K562 (cell line): Measurements from ENCODE around the gene ZNF462. TPM values are rescaled to one million over a fixed set of nuclear protein-coding genes. Genes with fewer than 3 reads are reported as not detected.

Source experiments
- ATAC-seq: fragments of 200-7000 bp; cut with Tn5 transposase; 3 replicates; pipeline ENCODE4 v1.9.1; 2020; ENCODE audit warnings: moderate library complexity
- BruUV-seq: library from RNA; stranded (reverse); fragments of 400-500 nt; replicated peaks from 2 replicates; lab custom pipeline; 2021; lab: Mats Ljungman, UMichigan
- CTCF ChIA-PET: fragments of 300-600 bp; formaldehyde crosslinking; extraction: SDS; loops from one replicate; lab custom pipeline; 2021; ENCODE audit warnings: low intra/inter-chr PET ratio; lab: Yijun Ruan, JAX
- POLR2A ChIA-PET: fragments of 300-600, 350-650 bp; sonication (Branson Sonifier 250); formaldehyde crosslinking; extraction: SDS; loops from one replicate; lab custom pipeline; 2021; ENCODE audit warnings: antibody characterized with exemption, inconsistent platforms; lab: Yijun Ruan, JAX
- DNase-seq, 4 experiments: peaks; one replicate each; pipeline versions ENCODE4 v3.0.0 to v3.0.0-alpha.2; 2011 to 2018; ENCODE audit warnings: low spot score in 3 of 4, mixed read lengths in 3 of 4; ENCODE audit errors: extremely low read depth in 1 of 4
- FAIRE-seq: peaks from 2 replicates; lab custom pipeline; 2011; peaks lifted over from hg19 to GRCh38; lab: Jason Lieb, UNC
- H2AFZ ChIP-seq: 2 replicates; pipeline ENCODE4 v1.6.0; 2011; ENCODE audit warnings: low read depth, low read length, control low read depth, inconsistent platforms
- H3K27ac ChIP-seq: fragments of 200-600 bp; 3 replicates; pipeline ENCODE4 v1.8.0; 2011; ENCODE audit warnings: low read depth, mild to moderate bottlenecking, control low read depth, inconsistent platforms, low read length, moderate library complexity, mixed read lengths; ENCODE audit errors: extremely low read depth
- H3K27me3 ChIP-seq, 2 experiments: fragments of 300-600 bp in 1 of 2; 2 replicates in 1 of 2; 3 replicates in 1 of 2; pipeline versions ENCODE4 v1.6.0 to v1.8.0; 2011; ENCODE audit warnings: inconsistent platforms in 2 of 2, low read length in 2 of 2, mild to moderate bottlenecking in 1 of 2, mixed read lengths in 1 of 2, moderate library complexity in 1 of 2; ENCODE audit not compliant: control insufficient read depth in 2 of 2, insufficient read depth in 2 of 2
- H3K36me3 ChIP-seq: fragments of 300-600 bp; 3 replicates; pipeline ENCODE4 v1.8.0; 2011; ENCODE audit warnings: mild to moderate bottlenecking, low read length, inconsistent platforms; ENCODE audit not compliant: control insufficient read depth, insufficient read depth
- H3K4me1 ChIP-seq, 2 experiments: fragments of 200-600 bp in 1 of 2; replicated peaks in 1 of 2; 2 replicates in 1 of 2; 3 replicates in 1 of 2; pipeline versions ENCODE4 v1.5.1 to v1.8.0; 2011; ENCODE audit warnings: inconsistent platforms in 2 of 2, low read length in 2 of 2, mild to moderate bottlenecking in 1 of 2, mixed read lengths in 1 of 2, moderate library complexity in 1 of 2; ENCODE audit not compliant: control insufficient read depth in 2 of 2, insufficient read depth in 2 of 2
- H3K4me2 ChIP-seq: 2 replicates; pipeline ENCODE4 v1.6.1; 2011; ENCODE audit warnings: low read length, control low read depth, inconsistent platforms, mixed read lengths; ENCODE audit not compliant: insufficient read depth
- H3K4me3 ChIP-seq: fragments of 200-600 bp; sonication (generic), shearing (Covaris generic); 2 replicates; pipeline ENCODE4 v1.5.1; 2016; ENCODE audit warnings: control low read depth, inconsistent platforms
- H3K79me2 ChIP-seq: fragments of 200-600 bp; 3 replicates; pipeline ENCODE4 v1.8.0; 2011; ENCODE audit warnings: low read length, inconsistent platforms; ENCODE audit not compliant: control insufficient read depth, insufficient read depth
- H3K9ac ChIP-seq, 2 experiments: 2 replicates each; pipeline versions ENCODE4 v1.6.0 to v1.6.1; 2011; ENCODE audit warnings: low read depth in 2 of 2, low read length in 2 of 2, control low read depth in 1 of 2, inconsistent platforms in 1 of 2, mild to moderate bottlenecking in 1 of 2, mixed read lengths in 1 of 2; ENCODE audit not compliant: insufficient read depth in 1 of 2
- H3K9me1 ChIP-seq: one replicate; pipeline ENCODE4 v1.6.0; 2011; ENCODE audit warnings: inconsistent platforms, mild to moderate bottlenecking, low read length, moderate library complexity; ENCODE audit not compliant: control insufficient read depth, insufficient read depth
- H3K9me3 ChIP-seq: replicated peaks from 2 replicates; pipeline ENCODE4 v1.5.1; 2011; ENCODE audit warnings: low read depth, low read length, inconsistent platforms; ENCODE audit not compliant: control insufficient read depth, insufficient read depth
- H4K20me1 ChIP-seq: replicated peaks from 2 replicates; pipeline ENCODE4 v1.6.1; 2011; ENCODE audit warnings: low read length, inconsistent platforms, mixed read lengths; ENCODE audit not compliant: control insufficient read depth, insufficient read depth
- CAMTA2 ChIP-seq: fragments of 250-450 bp; sonication (Bioruptor Pico); conservative IDR thresholded peaks from 2 replicates; pipeline ENCODE4 v1.5.1; 2022
- DIDO1 ChIP-seq: fragments of 450-650 bp; IDR thresholded peaks from 2 replicates; pipeline ENCODE4 v1.6.1; 2016; ENCODE audit warnings: low read depth, missing biosample characterization, missing genetic modification characterization
- GTF2A2 ChIP-seq: IDR thresholded peaks from 2 replicates; pipeline ENCODE4 v1.6.1; 2016; ENCODE audit warnings: mild to moderate bottlenecking, missing genetic modification characterization, missing compliant biosample characterization
- MAX ChIP-seq: sonication (generic); formaldehyde crosslinking; IDR thresholded peaks from 2 replicates; pipeline ENCODE4 v1.9.0; 2022; ENCODE audit warnings: mild to moderate bottlenecking, missing genetic modification reagents
- MEIS2 ChIP-seq: fragments of 450-650 bp; IDR thresholded peaks from 2 replicates; pipeline ENCODE4 v1.6.1; 2014; ENCODE audit warnings: mild to moderate bottlenecking; ENCODE audit not compliant: partially characterized antibody
- WGBS: fragments of 100-300 bp; shearing (Covaris generic); methylation state at CpG from one replicate; pipeline ENCODE4 v1.1.6; 2016; ENCODE audit warnings: low coverage, mixed read lengths; ENCODE audit not compliant: insufficient coverage; ENCODE audit errors: missing lambda C conversion rate; 5-methylcytosine and 5-hydroxymethylcytosine counted together
- in situ Hi-C: fragments of 300-500 bp; cut with MboI; formaldehyde crosslinking; loops from 4 replicates; pipeline ENCODE4 v1.15.0; 2018; ENCODE audit warnings: inconsistent platforms, mixed read lengths
- intact Hi-C: fragments of 100-400 bp; cut with micrococcal nuclease; formaldehyde crosslinking; loops from 2 replicates; pipeline ENCODE4 v1.14.2; 2022
- polyA plus RNA-seq, 8 experiments: library from polyadenylated mRNA; depleted of rRNA in 4 of 8; stranded (reverse) in 5 of 8; unstranded in 3 of 8; fragments of >200 nt; fragmentation: Nextera tagmentation in 2 of 8; fragmentation: Illumina TruSeq in 1 of 8; extraction: Ambion mirVana in 2 of 8; extraction: Trizol in 1 of 8; gene quantifications; 2 replicates each; pipeline versions ENCODE4 v1.2.1 to v1.2.3, GENCODE V29; 2011 to 2014; ENCODE audit warnings: inconsistent platforms in 1 of 8, missing spikeins in 1 of 8
- total RNA-seq, 7 experiments: library from RNA; depleted of rRNA in 6 of 7; stranded (reverse); fragments of >200 nt in 6 of 7; fragmentation: Illumina TruSeq in 2 of 7; extraction: Trizol in 2 of 7; gene quantifications; 2 replicates each; pipeline versions ENCODE4 v1.2.1 to v1.2.3, GENCODE V29; 2011 to 2021; ENCODE audit warnings: low replicate concordance in 1 of 7

The ZNF462 gene
- total and polyA plus RNA-seq, 9 of the 15 experiments (the other 6 are each of a cell fraction or from before 2014, with no cell fraction given) = 0.20 TPM; not detected in 8

GRCh38 chr9:106915851-106916250 is 52.9 kb downstream of the ZNF462 start:
- Histone ChIP-seq H3K4me2 (no peak overlapping the region), H2AFZ (no peak overlapping the region), H3K4me3 (no peak overlapping the region), H3K27me3 (no peaks in the 10 kb centered on the region), H3K27ac (no peak overlapping the region), H3K9me1 (no peaks in the 10 kb centered on the region), H3K9ac (no peak overlapping the region)
- CTCF ChIA-PET = no interaction called here
- intact Hi-C loops (no loop called here), in situ Hi-C loops (no loop called here)
- WGBS = 0% methylated on average over 3 of the region's 3 CpGs
- ATAC-seq (no peak), DNase-seq (no peak)
- TF ChIP-seq GTF2A2 (tag) (no peak), MEIS2 (no peak), CAMTA2 (CRISPR knock-in tag) (no peak), DIDO1 (tag) (no peak), MAX (CRISPR knock-in tag) (no peak)
- TF ChIP-seq, all 486 proteins: peak for 0
- H3K36me3 ChIP-seq = no peaks in the 10 kb centered on the region
- H3K79me2 ChIP-seq = no peaks in the 10 kb centered on the region
- POLR2A ChIA-PET = no interaction called here
- BruUV-seq = no TSS peak
- H4K20me1 ChIP-seq = no peaks in the 10 kb centered on the region
- H3K9me3 ChIP-seq = no peaks in the 10 kb centered on the region; the same call in 1 of the 2 replicates
- no peaks in the 10 kb centered on the region for H3K4me1 ChIP-seq
- no peak for FAIRE-seq
